ENCODE data around the gene ITGAX.

ITGAX gene

DNA sequence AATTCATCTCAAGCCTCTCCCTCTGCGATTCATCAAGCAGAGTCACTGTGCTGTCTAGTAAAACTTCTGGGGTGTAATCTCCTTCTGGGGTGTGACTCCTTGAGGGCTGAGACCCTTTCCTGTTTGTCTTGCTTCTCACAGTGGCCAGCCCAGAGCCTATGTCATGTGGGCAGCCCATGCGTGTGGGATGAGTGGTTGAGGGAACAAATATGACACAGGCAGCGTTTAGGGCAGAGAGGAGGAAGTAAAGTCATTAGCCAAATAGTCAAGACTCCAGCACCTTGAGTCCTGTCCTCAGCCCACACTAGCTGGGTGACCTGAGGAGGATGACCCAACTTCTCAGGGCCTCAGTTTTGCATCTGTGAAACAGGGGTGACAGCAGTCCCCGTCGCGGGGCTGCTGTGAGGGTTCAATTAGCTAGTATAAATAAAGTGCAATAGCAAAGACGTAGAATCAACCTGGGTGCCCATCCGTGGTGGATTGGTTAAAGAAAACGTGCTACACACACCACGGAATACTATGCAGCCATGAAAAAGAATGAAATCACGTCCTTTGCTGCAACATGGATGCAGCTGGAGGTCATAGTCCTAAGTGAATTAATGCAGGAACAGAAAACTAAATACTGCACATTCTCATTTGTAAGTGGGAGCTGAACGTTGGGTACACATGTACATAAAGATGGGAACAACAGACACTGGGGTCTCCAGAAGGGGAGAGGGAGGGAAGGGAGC lies 4.5 kb upstream of the ITGAX start:
- no peak for FAIRE-seq

DNA sequence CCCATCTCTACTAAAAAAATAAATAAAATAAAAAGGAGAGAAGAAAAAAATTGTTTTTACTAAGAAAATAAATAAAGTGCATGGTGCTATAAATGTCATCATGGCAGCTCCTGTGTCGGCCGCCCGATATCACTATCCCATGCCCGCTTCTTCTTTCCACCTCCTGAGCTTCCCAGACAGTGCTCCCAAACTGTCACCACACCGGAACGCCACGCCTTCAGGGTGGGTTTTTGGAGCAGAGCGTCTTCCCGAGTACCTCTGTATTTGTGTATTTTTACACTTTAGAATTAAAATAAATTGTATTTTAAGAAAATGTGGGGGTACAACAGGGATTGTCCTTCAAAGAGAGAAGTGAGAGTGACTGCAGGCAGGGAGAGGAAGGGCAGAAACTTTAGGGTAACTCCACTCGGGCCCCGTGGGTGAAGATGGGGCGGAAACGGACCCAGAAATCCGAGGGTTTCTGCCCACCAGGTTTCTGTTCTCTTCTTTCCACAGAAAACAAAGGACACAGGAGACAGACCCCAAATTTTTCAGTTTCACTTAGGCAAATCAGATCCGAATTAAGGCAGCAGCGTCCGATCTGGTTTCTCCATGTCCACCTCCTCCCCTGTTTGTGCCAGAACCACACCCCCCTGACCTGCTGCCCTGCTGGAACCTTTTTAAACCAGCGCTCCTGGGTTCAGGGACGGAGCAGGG lies 3.6 kb upstream of the ITGAX start:
- FAIRE-seq = no peak

GRCh38 chr16:31351942-31352325 lies 3.0 kb upstream of the ITGAX start:
- FAIRE-seq = no peak

DNA sequence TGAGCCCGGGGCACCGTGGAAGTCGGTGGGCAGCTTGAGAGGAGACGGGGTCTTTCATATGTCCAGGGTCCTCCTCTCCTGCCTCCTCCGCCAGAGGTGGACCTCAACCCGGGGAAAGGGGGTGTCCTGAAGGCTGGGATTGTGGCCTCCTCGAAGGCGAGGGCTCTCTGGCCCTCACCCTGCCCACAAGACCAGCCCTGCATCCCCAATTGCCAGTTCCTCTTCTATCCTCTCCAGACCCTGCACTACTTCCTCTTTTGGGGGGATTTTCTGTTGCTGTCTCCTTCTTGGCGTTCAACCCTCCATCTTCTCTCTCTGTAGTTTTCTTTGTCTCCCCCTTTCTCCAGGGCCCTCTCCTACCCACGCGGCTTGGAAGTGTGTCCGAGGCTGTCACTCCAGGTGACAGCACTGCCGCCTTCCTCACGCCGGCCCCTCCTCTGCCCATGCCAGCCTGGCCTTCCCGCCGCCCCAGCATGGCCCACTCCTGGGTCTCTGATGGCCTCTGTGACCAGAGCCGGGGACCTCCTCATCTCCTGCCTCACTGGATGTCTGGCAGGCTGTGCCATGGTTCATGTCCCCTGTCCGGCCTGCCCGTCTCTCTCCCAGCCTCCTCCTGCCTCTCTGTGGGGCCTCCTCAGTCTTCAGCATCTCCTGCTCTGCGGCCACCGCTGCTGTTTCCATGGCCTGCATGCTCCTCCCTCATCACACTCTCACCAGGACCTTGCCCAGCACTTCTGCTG lies 2.4 kb upstream of the ITGAX start:
- no peak for FAIRE-seq

DNA sequence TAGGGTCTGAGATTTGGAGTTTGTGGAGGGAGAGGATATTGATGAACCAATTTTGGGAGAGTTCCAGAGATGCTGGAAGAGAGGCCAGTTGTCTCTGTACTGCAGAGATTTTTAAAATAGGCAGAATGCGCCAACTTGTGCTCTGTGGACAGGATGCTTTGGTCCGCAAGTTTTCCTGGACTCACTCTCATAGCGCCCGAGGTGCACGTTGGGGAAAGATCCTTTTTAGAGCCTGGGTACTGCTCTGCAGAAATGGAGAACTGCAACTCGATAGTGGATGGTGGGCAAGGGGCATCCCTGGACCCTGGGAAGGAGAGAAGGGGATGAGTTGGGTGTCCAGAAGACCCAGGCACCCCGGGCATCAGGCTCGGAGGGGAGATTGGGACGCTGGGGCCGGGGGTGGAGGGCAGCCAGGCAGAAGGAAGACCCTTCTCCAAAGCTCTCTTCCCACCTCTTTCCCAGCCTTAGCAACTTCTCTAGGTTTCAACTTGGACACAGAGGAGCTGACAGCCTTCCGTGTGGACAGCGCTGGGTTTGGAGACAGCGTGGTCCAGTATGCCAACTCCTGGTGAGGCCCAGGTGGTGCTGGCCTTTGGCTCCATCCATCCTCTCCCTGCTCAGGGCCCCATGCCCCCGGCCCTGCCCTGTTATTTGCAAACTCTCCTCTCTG lies 590 bp downstream of the ITGAX start:
- FAIRE-seq = no peak

GRCh38 chr16:31356566-31357323 lies 1.8 kb downstream of the ITGAX start:
- FAIRE-seq = no peak

DNA sequence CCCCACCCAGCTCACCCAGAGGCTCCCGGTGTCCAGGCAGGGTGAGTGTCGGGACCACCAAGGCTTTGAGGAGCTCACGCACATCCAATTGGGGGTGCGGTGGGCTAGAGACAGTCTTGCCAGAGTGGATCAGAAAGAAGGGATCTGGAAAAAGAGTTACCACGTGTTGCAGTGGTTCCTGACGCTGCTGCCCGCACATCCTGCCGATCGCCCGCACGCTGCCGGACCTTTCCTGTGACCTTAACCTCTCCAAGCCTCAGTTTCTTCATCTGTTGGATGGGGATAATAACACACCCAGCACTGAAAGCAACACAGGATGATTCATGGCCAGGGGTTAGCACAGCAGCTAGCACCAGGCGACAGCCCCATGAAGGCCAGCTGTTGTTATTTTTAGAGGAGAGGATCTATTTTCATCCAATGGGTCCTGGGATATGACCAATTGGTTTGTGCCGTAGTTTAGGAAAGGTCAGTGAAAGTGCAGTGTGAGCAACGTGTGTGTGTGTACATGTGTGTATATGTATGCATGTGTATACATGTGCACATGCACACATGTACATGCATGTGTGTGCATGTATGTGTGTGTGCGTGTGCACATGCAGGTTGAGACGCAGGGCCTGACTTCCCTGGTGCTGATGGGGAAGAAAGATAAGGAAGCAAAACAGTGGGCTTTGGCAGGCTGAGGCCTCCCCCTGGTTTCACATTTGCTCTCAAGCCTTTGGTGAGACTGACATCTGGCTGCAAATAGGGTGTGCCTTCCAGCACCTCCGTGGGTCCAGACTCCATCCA lies 2.5 kb downstream of the ITGAX start:
- FAIRE-seq = no peak

DNA sequence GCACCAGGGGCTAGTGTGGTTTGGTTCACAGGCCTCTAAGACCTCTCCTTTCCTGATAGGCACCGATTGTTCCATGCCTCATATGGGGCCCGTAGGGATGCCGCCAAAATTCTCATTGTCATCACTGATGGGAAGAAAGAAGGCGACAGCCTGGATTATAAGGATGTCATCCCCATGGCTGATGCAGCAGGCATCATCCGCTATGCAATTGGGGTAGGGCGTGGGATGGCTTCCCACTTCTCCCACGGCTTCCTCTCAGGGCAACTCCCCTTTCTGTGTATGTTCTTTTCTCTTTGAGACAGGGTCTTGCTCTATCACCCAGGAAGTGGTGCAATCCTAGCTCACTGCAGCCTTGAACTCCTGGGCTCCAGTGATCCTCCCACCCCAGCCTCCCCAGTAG lies 5.3 kb downstream of the ITGAX start:
- FAIRE-seq = no peak

- FAIRE-seq = no peak
Observed at GRCh38 chr16:31361201-31362110, 6.5 kb downstream of the ITGAX start.

GRCh38 chr16:31362476-31363405 lies 7.8 kb downstream of the ITGAX start:
- FAIRE-seq = no peak

DNA sequence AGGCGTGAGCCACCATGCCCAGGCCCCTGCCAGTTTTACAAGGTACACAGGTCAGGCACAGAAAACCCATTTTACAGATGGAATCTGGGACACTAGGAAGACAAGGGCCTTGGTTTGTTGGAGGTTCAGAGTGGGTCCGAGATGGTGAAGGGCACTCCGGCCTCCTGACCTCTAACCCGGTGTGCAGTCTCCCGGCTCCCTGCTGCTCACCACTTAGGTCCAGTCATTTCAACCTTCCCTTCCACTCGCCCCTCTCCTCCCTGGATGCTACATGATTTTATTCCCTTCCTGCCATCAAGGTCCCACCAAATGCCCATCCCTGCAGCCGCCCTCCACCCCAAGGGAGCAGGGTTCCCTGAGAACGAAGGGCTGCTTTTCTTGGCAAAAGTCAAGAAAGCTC lies 8.7 kb downstream of the ITGAX start:
- FAIRE-seq = no peak

DNA sequence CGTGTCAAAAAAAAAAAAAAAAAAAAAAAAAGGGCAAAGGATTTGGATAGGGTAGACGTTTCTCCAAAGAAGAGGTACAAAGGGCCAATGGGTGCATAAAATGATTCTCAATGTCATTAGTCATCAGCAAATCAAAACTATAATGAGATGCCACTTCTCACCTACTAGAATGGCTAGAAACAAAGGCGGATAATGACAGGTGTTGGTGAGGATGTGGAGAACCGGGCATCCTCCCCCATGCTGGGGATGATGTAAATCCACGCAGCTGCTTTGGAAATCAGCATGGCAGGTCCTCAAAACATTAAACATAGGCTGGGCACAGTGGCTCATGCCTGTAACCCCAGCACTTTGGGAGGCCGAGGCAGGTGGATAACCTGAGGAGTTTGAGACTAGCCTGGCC lies 9.4 kb downstream of the ITGAX start:
- FAIRE-seq = no peak

DNA sequence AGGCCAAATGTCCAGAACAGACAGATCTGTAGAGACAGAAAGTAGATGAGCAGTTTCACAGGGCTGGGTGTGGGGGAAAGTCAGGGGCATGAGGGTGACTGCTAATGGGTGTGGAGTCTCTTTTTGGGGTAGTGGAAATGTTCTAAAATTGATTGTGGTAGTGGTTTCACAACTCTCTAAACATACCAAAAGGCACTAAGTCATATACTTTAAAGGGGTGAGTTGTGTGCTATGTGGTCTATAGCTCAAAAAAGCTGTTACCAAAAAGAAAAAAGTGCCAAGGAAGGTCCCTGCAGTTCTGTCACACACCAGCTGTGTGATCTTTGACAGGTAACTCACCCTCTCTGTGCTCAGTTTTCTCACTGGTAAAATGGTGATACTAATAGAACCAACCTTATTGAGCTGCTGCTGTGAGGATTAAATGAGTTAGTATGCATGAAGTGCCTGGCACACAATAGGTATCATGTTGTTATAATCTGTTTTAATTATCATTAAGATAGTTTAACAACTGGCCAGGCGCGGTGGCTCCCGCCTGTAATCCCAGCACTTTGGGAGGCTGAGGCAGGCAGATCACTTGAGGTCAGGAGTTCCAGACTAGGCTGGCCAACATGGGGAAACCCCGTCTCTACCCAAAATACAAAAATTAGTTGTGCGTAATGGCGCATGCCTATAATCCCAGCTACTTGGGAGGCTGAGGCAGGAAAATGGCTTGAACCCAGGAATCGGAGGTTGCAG lies 10.3 kb downstream of the ITGAX start:
- FAIRE-seq = no peak

GRCh38 chr16:31367853-31368252 lies 12.9 kb downstream of the ITGAX start:
- no peak for FAIRE-seq

DNA sequence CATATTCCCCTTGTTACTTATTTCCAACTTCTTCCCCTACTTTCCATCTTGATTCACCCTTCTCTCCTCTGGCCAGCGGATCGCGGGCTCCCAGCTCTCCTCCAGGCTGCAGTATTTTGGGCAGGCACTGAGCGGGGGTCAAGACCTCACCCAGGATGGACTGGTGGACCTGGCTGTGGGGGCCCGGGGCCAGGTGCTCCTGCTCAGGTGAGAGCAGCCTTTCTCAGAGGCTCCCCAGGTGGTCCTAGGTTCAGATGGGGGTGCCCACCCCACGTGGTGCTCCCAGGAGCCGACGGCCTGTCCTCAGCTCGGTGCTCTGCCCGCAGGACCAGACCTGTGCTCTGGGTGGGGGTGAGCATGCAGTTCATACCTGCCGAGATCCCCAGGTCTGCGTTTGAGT lies 16.0 kb downstream of the ITGAX start:
- FAIRE-seq = no peak

- no peak for FAIRE-seq
Observed at GRCh38 chr16:31371619-31372484, 16.9 kb downstream of the ITGAX start.

DNA sequence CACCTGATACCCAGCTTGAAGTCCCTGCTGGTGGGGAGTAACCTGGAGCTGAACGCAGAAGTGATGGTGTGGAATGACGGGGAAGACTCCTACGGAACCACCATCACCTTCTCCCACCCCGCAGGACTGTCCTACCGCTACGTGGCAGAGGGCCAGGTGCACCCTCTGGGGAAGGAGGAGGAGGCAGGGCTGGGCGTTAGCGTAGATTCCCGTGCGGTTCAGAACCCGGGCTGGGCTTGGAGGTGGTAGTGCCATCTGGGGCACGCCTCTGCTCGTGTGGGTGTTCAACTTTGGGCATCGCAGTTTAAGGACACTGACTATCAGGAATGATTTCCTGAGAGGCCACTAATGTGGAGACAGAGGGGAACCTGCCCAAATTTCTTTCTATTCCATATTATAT lies 18.3 kb downstream of the ITGAX start:
- no peak for FAIRE-seq

DNA sequence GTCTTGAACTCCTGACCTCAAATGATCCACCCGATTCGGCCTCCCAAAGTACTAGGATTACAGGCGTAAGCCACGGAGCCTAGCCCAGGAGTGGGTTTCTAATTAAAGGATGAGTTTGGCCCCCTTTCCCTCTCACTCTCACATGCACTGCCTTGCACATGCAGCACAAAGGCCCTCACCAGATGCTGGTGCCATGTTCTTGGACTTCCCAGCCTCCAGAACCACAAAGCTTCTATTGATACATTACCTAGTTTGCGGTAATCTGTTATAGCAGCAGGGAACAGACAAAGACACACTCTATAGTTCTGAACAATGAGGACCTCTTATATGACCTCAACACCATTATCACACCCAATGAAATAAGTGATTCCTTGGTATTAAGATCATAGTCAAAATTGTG lies 20.3 kb downstream of the ITGAX start:
- FAIRE-seq = no peak

Data from A204.1 (cell line).